Cerebellar cortex (tissue), 1 donor: ENCODE data around the gene HSPA12A.
"Not testable (repeated sequence)": the region's sequence is repeated elsewhere in the genome, so short reads cannot be mapped to it uniquely, and the experiment has no call there.

Experiments used
- DNase-seq: peaks from one replicate; pipeline ENCODE4 v3.0.0-alpha.2; 2015; ENCODE audit warnings: low spot score

HSPA12A gene

DNA sequence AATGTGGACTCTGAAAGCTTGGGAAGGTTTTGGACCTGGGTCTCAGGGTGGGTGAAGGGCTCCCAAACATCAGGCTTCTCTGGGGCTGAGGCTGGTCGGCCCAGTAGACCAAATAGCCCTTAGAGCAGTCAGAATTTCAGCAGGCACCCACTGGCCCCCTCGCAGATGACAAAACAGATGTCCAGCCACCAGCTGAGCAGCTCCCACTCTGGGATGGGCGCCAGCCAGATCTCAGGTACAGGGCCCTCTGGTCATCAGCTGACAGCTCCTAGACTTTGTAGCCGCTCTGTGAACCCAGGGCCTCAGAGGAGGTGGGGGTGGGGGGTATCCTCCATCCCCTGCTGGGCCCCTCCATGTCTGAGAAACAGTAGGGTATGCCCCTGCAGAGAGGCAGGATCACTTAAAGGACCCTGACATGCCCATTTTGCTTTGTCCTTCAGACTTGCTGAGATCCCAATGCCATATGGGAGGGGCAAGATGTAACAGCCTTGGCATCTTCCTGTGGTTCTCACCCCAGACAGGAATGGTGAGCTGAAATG lies 26.5 kb downstream of the HSPA12A start:
- DNase-seq: no peak

GRCh38 chr10:116715341-116715740 lies 27.0 kb downstream of the HSPA12A start:
- DNase-seq: no peak

DNA sequence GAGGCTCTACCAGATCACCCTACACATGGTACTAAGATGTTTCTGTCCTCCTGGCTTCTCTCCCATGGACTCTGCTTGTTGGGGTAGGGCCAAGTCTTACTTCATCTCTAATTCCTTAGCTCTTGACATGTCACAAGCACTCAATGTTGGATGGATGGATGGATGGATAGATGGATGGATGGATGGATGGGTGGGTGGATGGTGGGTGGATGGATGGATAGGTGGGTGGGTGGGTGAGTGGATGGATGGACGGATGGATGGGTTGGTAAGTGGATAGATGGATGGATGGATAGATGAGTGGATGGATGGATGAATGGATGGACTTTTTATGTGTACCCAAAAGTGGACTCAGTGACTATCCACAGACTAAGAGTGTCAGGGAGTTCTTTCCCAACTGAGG lies 28.5 kb downstream of the HSPA12A start:
- DNase-seq: no peak

DNA sequence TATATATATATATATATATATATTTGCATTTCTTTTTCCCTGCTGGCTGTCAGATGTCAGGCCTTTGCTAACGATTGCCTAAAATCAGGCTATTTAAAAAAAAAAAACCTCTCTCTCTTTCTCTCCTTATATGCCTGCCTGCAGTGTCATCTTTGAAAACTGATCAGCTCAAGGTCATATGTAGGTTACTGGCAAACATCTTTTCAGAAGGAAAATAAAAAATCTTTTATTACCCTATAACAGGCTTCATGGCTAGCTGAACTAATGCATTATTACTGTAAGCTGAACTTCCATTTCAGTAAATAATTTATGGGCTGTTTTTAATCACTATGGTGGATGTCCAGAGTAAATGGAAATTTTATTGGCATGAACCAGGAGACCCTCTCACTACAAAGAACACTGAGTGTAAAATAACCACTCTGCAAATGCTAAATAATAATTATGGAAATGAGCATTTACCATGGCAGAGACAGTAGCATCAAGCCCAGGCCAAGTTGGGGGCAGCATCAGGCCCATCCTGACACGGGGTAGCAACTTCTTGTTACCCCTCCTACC lies 29.3 kb downstream of the HSPA12A start:
- no peak for DNase-seq

- DNase-seq: no peak
Measured at GRCh38 chr10:116712519-116712918, 29.8 kb downstream of the HSPA12A start.

DNA sequence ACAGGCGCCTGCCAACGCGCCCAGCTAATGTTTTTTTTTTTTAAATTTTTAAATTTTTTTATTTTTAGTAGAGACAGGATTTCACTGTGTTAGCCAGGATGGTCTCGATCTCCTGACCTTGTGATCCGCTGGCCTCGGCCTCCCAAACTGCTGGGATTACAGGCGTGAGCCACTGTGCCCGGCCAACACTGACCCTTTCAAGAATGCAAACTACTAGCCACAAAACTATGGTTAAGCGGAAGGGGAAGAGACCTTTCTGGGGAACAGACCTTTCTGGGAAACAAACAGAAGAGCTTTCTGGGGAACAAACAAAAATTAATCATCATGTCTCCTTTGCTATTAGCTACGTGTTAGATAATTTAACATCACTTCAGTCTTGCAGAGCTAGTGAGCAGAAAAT lies 30.6 kb downstream of the HSPA12A start:
- not testable (repeated sequence) for DNase-seq

DNA sequence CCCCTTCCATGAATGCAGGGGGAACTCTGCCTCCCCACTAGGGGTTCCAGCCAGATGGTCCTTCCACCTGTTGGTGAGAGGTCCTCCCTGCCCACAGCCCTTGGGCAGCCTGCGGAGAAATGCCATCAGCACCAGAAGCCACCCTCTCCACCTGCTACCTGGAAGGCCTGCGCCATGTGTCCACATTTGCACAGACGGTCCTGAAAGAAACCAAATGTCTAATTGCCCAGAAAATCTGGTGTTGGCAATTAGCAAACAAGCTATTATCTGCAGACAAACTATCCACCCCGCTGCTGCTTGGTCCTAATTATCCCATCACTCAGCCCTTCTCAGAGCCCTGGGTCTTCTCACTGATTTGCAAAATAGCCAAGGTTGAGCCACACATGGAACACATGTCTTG lies 32.3 kb downstream of the HSPA12A start:
- DNase-seq: peak; percentile 60

DNA sequence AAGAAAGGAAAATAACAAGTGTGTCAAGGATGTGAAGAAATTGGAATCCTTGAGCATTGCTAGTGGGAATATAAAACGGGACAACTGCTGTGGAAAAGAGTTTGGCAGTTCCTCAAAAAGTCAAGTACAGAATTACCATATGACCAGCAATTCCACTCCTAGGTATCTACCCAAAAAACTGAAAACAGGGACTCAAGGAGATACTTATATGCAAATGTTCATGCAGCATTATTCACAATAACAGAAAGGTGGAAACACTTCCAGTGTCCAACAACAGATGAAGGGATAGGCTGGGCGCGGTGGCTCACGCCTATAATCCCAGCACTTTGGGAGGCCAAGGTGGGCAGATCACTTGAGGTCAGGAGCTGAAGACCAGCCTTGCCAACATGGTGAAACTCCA lies 33.5 kb downstream of the HSPA12A start:
- DNase-seq: no peak

DNA sequence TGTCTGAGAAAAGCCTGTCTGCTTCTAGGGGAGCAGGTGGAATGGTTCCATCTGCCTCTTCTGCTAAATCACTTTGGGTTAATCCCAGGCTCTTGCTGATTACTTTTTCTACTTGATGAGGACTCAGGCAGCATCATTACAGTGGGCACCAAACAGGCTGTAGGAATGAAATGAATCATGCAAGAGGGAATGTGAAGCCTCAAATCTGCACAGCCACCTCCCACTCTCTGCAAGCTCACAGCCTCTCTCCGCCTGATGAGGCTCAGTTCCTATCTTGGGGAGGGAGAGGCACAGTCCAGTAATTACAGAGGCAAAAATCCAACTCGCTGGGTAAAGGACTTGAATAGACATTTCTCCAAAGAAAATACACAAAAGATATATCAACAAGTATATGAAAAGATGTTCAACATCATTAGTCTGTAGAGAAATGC lies 34.0 kb downstream of the HSPA12A start:
- no peak for DNase-seq

- no peak for DNase-seq
Measured at GRCh38 chr10:116707981-116708380, 34.4 kb downstream of the HSPA12A start.

DNA sequence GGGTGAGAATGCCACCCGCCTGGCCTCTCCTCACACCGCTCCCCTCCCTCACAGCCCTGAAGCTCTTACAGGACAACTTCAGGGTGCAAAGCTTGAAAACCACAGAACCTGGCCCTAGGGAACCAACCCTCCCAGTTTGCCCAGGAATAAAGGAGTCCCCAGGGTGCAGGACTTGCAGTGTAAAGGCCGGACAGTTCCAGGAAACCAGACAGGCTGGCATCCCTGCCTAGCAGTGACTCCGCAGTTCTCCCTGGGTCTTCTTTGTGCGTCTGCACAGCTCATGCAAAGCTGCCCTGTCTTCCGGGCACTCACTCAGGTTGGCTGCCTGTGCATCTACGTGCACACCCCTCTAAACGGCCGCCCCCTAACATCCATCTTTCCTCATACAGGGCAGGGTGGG lies 36.1 kb downstream of the HSPA12A start:
- no peak for DNase-seq

DNA sequence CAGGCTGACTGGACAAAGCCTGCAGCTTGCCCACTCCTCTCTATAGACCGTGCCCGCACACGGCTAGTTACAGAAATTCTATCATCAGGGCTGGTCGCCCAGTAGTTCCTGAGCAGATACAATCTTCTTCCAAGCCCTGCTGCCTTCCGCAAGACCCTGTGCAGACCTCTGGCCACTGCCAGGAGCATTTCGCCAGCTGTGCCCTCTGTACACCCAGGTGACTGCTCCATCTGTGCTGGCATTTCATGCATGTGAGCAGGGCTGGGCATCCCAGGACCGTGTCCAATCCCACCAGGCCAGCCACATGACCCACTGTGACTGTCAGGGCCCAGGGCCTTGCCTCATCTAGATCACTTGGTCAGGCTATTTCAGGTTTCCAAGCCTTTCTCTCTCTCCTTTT lies 36.9 kb downstream of the HSPA12A start:
- DNase-seq: no peak

GRCh38 chr10:116704926-116705325 lies 37.4 kb downstream of the HSPA12A start:
- no peak for DNase-seq

DNA sequence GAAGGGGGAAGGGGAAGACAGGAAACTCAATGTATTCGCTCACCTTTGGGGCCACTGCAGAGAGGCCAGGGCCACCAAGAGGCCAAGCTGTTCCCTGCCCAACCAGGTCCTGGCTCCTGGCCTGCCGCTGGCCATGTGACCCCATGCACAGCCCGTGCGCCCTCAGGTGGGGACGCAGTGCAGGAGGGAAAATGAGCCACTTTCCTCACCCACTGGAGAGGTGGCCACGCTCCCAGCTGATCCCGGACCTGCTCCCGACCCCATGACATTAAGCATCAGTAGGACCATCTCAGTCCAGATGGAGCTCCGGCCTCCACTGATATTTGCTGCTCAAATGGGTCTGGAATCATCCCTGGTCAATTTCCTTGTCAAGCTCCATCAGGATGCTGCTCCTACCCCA lies 40.2 kb downstream of the HSPA12A start:
- no peak for DNase-seq

- no peak for DNase-seq
Measured at GRCh38 chr10:116699471-116700150, 42.8 kb downstream of the HSPA12A start.

- no peak for DNase-seq
Measured at GRCh38 chr10:116699049-116699448, 43.3 kb downstream of the HSPA12A start.

DNA sequence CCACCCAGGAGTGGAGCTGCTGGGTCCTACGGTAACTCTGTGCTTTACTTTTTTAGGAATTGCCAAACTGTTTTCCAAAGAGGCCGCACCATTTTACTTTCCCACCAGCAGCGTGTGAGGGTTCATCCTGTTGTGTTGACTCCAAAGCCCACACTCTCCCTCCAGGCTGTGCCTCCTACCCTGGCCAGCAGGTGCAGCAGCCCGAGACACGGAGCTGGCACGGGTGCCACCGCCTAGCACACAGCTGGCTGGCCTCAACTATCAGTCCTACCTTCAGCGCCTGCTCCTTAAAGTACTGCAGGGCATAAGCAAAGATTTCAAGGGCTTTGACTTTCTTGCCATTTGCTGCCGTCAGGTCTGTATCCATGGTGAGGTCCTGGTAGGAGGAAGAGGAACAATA lies 44.0 kb downstream of the HSPA12A start:
- no peak for DNase-seq

DNA sequence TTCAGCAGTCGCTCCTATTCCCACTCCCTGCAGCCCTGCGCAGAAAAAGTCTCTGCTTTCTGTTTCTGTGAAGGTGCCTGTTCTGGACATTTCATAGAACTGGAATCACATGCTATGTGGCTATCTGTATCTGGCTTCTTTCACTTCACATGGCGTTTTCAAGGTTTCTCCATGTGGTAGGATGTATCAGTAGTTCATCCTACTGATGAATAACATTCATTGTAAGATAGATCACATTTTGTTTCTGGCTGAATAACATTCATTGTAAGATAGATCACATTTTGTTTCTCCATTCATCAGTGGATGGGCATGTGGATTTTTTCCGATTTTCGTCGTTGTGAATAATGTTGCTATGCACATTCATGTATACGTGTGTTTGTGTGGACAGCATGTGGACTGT lies 44.5 kb downstream of the HSPA12A start:
- DNase-seq: no peak

GRCh38 chr10:116696919-116697318 lies 45.4 kb downstream of the HSPA12A start:
- no peak for DNase-seq

DNA sequence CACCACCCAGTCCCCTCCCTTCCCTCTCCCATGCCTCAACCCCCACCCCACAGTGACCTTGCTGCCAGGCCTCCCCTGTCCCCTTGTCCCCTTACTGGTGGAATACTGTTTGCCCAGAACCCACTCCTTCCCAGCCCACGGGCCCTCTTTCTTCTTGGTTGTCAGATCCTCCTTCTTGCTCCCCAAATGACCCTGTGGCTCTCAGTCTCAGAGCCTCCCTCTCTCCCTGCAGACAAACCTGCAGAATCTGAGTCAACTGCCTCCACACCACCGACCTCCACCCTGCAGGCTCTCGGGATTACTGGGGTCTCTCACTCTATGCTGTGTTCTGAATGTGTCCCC lies 47.5 kb downstream of the HSPA12A start:
- no peak for DNase-seq

DNA sequence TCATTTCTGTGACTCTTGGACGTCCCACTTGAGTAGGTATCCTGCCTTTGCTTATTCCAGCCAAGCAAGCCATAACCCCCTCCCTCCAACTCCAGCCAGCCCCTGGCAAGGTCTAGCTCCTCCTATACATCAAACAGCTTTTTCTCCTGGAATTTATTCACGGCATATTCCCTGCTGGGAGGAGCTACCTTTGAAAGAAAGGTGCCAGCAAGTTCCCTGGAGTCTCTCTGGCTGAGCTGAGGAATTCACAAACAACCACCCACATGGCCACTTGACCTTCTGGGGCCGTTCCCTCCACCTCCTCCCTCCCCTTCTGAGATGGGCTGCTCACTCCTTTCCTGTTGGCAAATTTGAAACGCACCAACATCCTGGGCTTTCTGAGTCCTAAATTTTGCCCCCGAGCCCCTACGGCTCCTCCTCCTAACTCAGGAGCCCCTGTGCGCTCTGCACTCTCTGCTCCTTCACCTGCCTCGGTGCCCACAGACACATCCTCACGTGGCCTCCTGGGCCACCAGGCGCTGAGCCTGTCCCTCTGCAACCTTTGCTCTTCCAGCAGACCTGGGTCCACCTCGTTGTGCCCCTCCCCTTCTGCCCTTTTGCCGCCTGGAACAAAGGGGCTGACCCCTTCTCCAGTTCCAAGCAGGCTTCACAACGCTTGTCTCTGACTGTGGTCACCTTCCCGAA lies 48.0 kb downstream of the HSPA12A start:
- no peak for DNase-seq

DNA sequence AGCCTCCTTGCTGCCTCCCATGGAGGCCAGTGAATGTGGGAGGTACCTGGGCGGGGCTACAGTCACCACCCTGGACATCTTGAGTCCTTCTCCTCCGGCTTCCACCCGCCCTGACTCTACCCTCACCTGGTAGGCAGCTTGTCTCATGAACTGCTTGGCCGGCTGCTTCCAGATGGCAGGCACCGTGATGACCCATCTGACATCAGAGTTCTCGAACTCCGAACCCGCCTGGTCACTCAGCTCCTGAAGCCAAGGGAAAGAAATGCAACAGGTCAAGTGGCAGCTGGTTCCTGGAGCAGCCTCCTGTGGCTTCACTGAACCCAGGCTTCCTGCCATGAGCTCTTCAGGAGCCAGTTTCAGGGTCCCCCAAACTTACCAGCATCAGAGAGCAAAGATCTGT lies 50.1 kb downstream of the HSPA12A start:
- no peak for DNase-seq

GRCh38 chr10:116691635-116692034 lies 50.7 kb downstream of the HSPA12A start:
- no peak for DNase-seq
